Measurements from ENCODE around the gene FNDC3B.

GRCh38 chr3:172054115-172054764 lies 14.9 kb downstream of the FNDC3B start:
- TF ChIP-seq POLR2AphosphoS5 (IDR thresholded peaks at IDR 0.05; ENCODE audit: low read depth, low read length) (no peak), CTCF (IDR thresholded peaks at IDR 0.05) (no peak), TCF7L2 (IDR thresholded peaks at IDR 0.05; ENCODE audit: low read depth, low read length) (no peak)
- TF ChIP-seq, protein P1, sequence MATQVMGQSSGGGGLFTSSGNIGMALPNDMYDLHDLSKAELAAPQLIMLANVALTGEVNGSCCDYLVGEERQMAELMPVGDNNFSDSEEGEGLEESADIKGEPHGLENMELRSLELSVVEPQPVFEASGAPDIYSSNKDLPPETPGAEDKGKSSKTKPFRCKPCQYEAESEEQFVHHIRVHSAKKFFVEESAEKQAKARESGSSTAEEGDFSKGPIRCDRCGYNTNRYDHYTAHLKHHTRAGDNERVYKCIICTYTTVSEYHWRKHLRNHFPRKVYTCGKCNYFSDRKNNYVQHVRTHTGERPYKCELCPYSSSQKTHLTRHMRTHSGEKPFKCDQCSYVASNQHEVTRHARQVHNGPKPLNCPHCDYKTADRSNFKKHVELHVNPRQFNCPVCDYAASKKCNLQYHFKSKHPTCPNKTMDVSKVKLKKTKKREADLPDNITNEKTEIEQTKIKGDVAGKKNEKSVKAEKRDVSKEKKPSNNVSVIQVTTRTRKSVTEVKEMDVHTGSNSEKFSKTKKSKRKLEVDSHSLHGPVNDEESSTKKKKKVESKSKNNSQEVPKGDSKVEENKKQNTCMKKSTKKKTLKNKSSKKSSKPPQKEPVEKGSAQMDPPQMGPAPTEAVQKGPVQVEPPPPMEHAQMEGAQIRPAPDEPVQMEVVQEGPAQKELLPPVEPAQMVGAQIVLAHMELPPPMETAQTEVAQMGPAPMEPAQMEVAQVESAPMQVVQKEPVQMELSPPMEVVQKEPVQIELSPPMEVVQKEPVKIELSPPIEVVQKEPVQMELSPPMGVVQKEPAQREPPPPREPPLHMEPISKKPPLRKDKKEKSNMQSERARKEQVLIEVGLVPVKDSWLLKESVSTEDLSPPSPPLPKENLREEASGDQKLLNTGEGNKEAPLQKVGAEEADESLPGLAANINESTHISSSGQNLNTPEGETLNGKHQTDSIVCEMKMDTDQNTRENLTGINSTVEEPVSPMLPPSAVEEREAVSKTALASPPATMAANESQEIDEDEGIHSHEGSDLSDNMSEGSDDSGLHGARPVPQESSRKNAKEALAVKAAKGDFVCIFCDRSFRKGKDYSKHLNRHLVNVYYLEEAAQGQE (IDR thresholded peaks at IDR 0.05; ENCODE audit: insufficient read depth in 1 of 2, low read depth in 2 of 2, low read length in 1 of 2), result no peak
